ENCODE results near the gene IGFL4. TPM values are rescaled to one million over a fixed set of nuclear protein-coding genes. Genes with fewer than 3 reads are reported as not detected.

Gene IGFL4
- total and polyA plus RNA-seq, 2 experiments from 2014 or later = 0.83 to 1.1 TPM

DNA sequence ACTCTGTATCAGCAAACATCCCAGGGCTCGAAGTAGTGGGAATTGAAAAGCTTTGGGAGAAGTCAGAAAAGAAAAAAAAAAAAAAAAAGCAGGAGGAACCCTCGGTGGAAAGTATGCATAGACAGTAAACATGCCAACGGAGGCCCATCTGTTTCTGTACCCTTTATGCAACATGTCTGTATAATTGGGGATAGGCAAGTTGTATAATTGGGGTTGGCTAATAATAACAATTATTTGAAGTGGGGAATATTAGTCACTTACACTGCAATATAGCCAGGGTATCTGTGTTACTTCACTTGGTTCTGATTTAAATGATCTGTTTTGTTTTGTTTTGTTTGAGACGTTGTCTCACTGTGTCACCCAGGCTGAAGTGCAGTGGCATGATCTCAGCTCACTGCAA lies 12.1 kb upstream of the IGFL4 start:
- DNase-seq (ENCODE audit: low spot score) = no peak
- Histone ChIP-seq H3K79me2 (no peaks in the 10 kb centered on the region), H4K20me1 (ENCODE audit: insufficient read depth, poor library complexity, severe bottlenecking) (no peaks in the 10 kb centered on the region), H3K9me2 (replicated peaks; ENCODE audit: insufficient read depth) (no peaks in the 10 kb centered on the region), H3K36me3 (replicated peaks; ENCODE audit: insufficient read depth, low read depth) (no peaks in the 10 kb centered on the region), H3K4me2 (no peak overlapping the region), H3K4me3 (no peak overlapping the region), H3K4me1 (ENCODE audit: insufficient read depth) (no peaks in the 10 kb centered on the region), H3K27me3 (peaks cover 10% of the 10 kb centered on the region), H2AFZ (no peak overlapping the region), H3K9me3 (ENCODE audit: low read depth) (no peaks in the 10 kb centered on the region), H3K27ac (no peak overlapping the region)
- WGBS (ENCODE audit: low lambda C conversion rate, missing lambda C conversion rate) = 62% methylated on average over 4 of the region's 4 CpGs
- TF ChIP-seq EZH2 (IDR thresholded peaks at IDR 0.05; ENCODE audit: borderline replicate concordance) (no peak), EZH2phosphoT487 (IDR thresholded peaks at IDR 0.05; ENCODE audit: low read depth, severe bottlenecking, unreplicated experiment) (no peak)
- TF ChIP-seq, protein P1, sequence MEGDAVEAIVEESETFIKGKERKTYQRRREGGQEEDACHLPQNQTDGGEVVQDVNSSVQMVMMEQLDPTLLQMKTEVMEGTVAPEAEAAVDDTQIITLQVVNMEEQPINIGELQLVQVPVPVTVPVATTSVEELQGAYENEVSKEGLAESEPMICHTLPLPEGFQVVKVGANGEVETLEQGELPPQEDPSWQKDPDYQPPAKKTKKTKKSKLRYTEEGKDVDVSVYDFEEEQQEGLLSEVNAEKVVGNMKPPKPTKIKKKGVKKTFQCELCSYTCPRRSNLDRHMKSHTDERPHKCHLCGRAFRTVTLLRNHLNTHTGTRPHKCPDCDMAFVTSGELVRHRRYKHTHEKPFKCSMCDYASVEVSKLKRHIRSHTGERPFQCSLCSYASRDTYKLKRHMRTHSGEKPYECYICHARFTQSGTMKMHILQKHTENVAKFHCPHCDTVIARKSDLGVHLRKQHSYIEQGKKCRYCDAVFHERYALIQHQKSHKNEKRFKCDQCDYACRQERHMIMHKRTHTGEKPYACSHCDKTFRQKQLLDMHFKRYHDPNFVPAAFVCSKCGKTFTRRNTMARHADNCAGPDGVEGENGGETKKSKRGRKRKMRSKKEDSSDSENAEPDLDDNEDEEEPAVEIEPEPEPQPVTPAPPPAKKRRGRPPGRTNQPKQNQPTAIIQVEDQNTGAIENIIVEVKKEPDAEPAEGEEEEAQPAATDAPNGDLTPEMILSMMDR (IDR thresholded peaks at IDR 0.05; ENCODE audit: poor library complexity) = no peak

DNA sequence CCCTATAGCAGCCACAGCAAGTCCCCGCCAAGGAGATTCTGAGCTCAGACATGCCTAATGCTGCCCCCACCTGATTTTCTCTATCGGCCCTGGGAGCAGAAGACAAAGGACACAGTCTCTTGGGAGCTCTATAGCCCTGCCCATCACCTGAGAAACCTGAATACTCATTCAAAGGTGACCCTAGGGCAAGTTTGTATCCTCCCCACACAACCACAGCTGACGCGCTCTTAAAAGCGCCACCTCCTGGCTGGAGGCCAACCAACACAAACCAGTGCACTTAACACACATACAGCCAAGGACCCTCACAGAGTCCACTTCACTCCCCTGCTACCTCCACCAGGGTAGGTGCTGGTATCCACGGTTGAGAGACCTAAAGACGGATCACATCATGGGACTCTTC lies 8.8 kb upstream of the IGFL4 start:
- H2AFZ ChIP-seq = no peak overlapping the region
- no peaks in the 10 kb centered on the region for H3K9me2 ChIP-seq (replicated peaks; ENCODE audit: insufficient read depth)
- peaks cover under 1% of the 10 kb centered on the region for H3K27me3 ChIP-seq
- no peak for DNase-seq (ENCODE audit: low spot score)
- no peak overlapping the region for H3K4me2 ChIP-seq
- WGBS (ENCODE audit: low lambda C conversion rate, missing lambda C conversion rate) = 50% methylated on average over 7 of the region's 7 CpGs
- H3K4me3 ChIP-seq = no peak overlapping the region
- H3K9me3 ChIP-seq (ENCODE audit: low read depth) = no peaks in the 10 kb centered on the region
- no peak overlapping the region for H3K27ac ChIP-seq
- TF ChIP-seq EZH2phosphoT487 (IDR thresholded peaks at IDR 0.05; ENCODE audit: low read depth, severe bottlenecking, unreplicated experiment) (no peak), EZH2 (IDR thresholded peaks at IDR 0.05; ENCODE audit: borderline replicate concordance) (no peak)
- TF ChIP-seq, protein P1 (IDR thresholded peaks at IDR 0.05; ENCODE audit: poor library complexity) = no peak
- H4K20me1 ChIP-seq (ENCODE audit: insufficient read depth, poor library complexity, severe bottlenecking) = no peaks in the 10 kb centered on the region
- no peaks in the 10 kb centered on the region for H3K79me2 ChIP-seq
- H3K36me3 ChIP-seq (replicated peaks; ENCODE audit: insufficient read depth, low read depth) = no peaks in the 10 kb centered on the region
- no peaks in the 10 kb centered on the region for H3K4me1 ChIP-seq (ENCODE audit: insufficient read depth)

DNA sequence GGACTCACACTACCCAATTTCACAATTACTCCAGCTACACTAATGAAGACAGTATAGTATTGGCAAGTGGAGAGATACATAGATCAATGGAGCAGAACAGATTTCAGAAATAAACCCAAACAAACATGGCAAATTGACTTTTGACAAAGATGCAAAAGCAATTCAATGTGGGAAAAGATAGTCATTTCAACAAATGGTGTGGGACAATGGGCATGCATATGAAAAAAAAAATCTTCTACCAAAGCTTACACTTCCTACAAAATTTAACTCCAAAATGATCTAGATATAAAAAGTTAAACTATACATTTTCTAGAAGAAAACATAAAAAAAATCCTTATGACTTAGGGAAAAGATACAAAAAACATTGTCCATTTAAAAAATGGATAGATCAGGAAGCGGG lies 2.7 kb upstream of the IGFL4 start:
- Histone ChIP-seq H3K9me2 (replicated peaks; ENCODE audit: insufficient read depth) (no peaks in the 10 kb centered on the region), H3K36me3 (replicated peaks; ENCODE audit: insufficient read depth, low read depth) (no peaks in the 10 kb centered on the region), H3K4me1 (ENCODE audit: insufficient read depth) (peaks cover 9% of the 10 kb centered on the region), H4K20me1 (ENCODE audit: insufficient read depth, poor library complexity, severe bottlenecking) (no peaks in the 10 kb centered on the region), H3K27me3 (no peaks in the 10 kb centered on the region), H3K9me3 (ENCODE audit: low read depth) (no peaks in the 10 kb centered on the region), H3K4me3 (no peak overlapping the region), H2AFZ (no peak overlapping the region), H3K4me2 (no peak overlapping the region), H3K79me2 (no peaks in the 10 kb centered on the region), H3K27ac (no peak overlapping the region)
- no peak for DNase-seq (ENCODE audit: low spot score)
- TF ChIP-seq, protein P1 (IDR thresholded peaks at IDR 0.05; ENCODE audit: poor library complexity) = no peak
- 100% methylated on average over 1 of the region's 1 CpG for WGBS (ENCODE audit: low lambda C conversion rate, missing lambda C conversion rate)

DNA sequence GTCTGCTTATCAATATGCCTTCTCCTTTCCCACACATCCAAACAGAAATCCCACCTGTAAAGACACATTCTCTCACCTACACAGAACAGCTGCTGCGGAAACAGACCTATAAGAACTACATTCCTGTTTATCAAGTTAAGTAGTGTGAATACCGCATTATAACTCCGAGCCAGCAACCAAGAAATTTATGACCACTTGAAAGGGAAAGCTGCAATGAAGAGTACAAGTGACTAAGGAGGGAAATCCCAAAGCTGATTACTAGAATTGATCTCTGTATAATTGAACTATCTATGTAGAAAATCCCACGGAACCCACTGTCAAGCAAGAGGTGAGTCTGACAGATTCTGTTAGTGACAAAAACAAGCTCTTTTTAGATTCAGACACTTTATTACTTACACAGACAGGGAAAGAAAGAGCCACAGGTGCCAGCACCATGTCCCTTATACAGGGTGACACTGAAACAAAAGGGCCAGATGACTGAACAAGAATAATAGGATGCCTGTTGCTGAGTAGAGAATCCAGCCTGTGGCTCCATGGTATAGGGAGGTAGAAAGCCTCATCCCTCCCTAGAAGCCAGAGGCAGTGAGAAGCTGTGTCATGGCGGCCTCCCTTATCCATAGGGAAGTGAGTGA lies 1.6 kb upstream of the IGFL4 start:
- Histone ChIP-seq H3K9me3 (ENCODE audit: low read depth) (no peaks in the 10 kb centered on the region), H3K4me1 (ENCODE audit: insufficient read depth) (peaks cover 9% of the 10 kb centered on the region), H3K36me3 (replicated peaks; ENCODE audit: insufficient read depth, low read depth) (no peaks in the 10 kb centered on the region), H3K27me3 (no peaks in the 10 kb centered on the region), H4K20me1 (ENCODE audit: insufficient read depth, poor library complexity, severe bottlenecking) (no peaks in the 10 kb centered on the region), H3K4me3 (no peak overlapping the region), H2AFZ (no peak overlapping the region), H3K27ac (no peak overlapping the region), H3K79me2 (no peaks in the 10 kb centered on the region), H3K9me2 (replicated peaks; ENCODE audit: insufficient read depth) (no peaks in the 10 kb centered on the region), H3K4me2 (no peak overlapping the region)
- DNase-seq (ENCODE audit: low spot score) = no peak
- TF ChIP-seq EZH2 (IDR thresholded peaks at IDR 0.05; ENCODE audit: borderline replicate concordance) (no peak), EZH2phosphoT487 (IDR thresholded peaks at IDR 0.05; ENCODE audit: low read depth, severe bottlenecking, unreplicated experiment) (no peak)
- TF ChIP-seq, protein P1 (IDR thresholded peaks at IDR 0.05; ENCODE audit: poor library complexity) = no peak
- WGBS (ENCODE audit: low lambda C conversion rate, missing lambda C conversion rate) = 71% methylated on average over 5 of the region's 5 CpGs

All from hepatocyte (in vitro differentiated cells).